K562 (cell line): ENCODE results near the gene PPP1R16B. TPM values are rescaled to one million over a fixed set of nuclear protein-coding genes. Genes with fewer than 3 reads are reported as not detected.

Experiments
- BRD4 ChIP-seq: fragments of 200-600 bp; sonication (generic); IDR thresholded peaks from 2 replicates; pipeline ENCODE4 v1.6.1; 2017; ENCODE audit warnings: inconsistent platforms
- C11orf30 ChIP-seq: fragments of 450-650 bp; IDR thresholded peaks from 2 replicates; pipeline ENCODE4 v1.6.1; 2016; ENCODE audit warnings: low read depth, mild to moderate bottlenecking
- CHD4 ChIP-seq: fragments of 200-600 bp; sonication (generic); IDR thresholded peaks from 3 replicates; pipeline ENCODE4 v1.6.1; 2012; ENCODE audit warnings: low read depth, mild to moderate bottlenecking, mixed read lengths, low read length, inconsistent platforms; ENCODE audit not compliant: insufficient read depth, insufficient replicate concordance, poor library complexity, severe bottlenecking
- DNMT1 ChIP-seq: fragments of 450-650 bp; IDR thresholded peaks from 2 replicates; pipeline ENCODE4 v1.6.1; 2016; ENCODE audit warnings: antibody characterized with exemption, mild to moderate bottlenecking
- HES1 ChIP-seq: fragments of 450-650 bp; IDR thresholded peaks from 2 replicates; pipeline ENCODE4 v1.6.1; 2016; ENCODE audit warnings: low read depth, mild to moderate bottlenecking, moderate library complexity
- MECOM ChIP-seq: fragments of 250-450 bp; sonication (Bioruptor Pico); IDR thresholded peaks from 2 replicates; pipeline ENCODE4 v1.8.0; 2022; ENCODE audit warnings: inconsistent platforms
- MXI1 ChIP-seq: IDR thresholded peaks from 2 replicates; pipeline ENCODE4 v1.6.1; 2011; ENCODE audit warnings: low read depth, mild to moderate bottlenecking, improper control_type of control experiment, low read length
- NRF1 ChIP-seq, 2 experiments: fragments of 450-650 bp; IDR thresholded peaks in 1 of 2; conservative IDR thresholded peaks in 1 of 2; 2 replicates each; pipeline ENCODE4 v1.6.1; 2014; ENCODE audit warnings: mild to moderate bottlenecking in 2 of 2
- NUFIP1 ChIP-seq: fragments of 450-650 bp; IDR thresholded peaks from 2 replicates; pipeline ENCODE4 v1.6.1; 2018; ENCODE audit not compliant: partially characterized antibody
- PATZ1 ChIP-seq: fragments of 250-450 bp; sonication (Bioruptor Pico); IDR thresholded peaks from 2 replicates; pipeline ENCODE4 v1.5.0; 2020; ENCODE audit warnings: mild to moderate bottlenecking, borderline replicate concordance
- POLR2AphosphoS5 ChIP-seq: IDR thresholded peaks from 2 replicates; pipeline ENCODE4 v1.6.1; 2011; ENCODE audit warnings: mild to moderate bottlenecking, low read depth, low read length, moderate library complexity; ENCODE audit not compliant: control insufficient read depth, insufficient read depth
- PURB ChIP-seq: sonication (generic); formaldehyde crosslinking; IDR thresholded peaks from 2 replicates; pipeline ENCODE4 v1.9.0; 2021; ENCODE audit warnings: low read depth, mild to moderate bottlenecking, missing genetic modification reagents
- SIRT6 ChIP-seq: IDR thresholded peaks from one replicate; pipeline ENCODE4 v1.6.1; 2012; ENCODE audit warnings: low read depth, mild to moderate bottlenecking, control low read depth, inconsistent platforms, low read length, moderate library complexity
- SMARCA4 ChIP-seq: fragments of 450-650 bp; IDR thresholded peaks from 2 replicates; pipeline ENCODE4 v1.6.1; 2016
- SPI1 ChIP-seq: IDR thresholded peaks from 2 replicates; pipeline ENCODE4 v1.6.1; 2011; ENCODE audit warnings: low read depth, low read length, control low read depth, borderline replicate concordance
- SRF ChIP-seq, 2 experiments: fragments of 250-450, 450-650 bp in 1 of 2; sonication (Bioruptor Pico) in 1 of 2; sonication (generic) in 1 of 2; formaldehyde crosslinking; IDR thresholded peaks; 2 replicates each; pipeline versions ENCODE4 v1.5.0 to v1.5.1; 2020 to 2022; ENCODE audit warnings: mild to moderate bottlenecking in 1 of 2, missing genetic modification reagents in 1 of 2
- TOE1 ChIP-seq, 2 experiments: fragments of 450-650 bp in 1 of 2; sonication (generic) in 1 of 2; formaldehyde crosslinking in 1 of 2; IDR thresholded peaks; 2 replicates each; pipeline versions ENCODE4 v1.7.1 to v1.8.0; 2016 to 2022; ENCODE audit warnings: borderline replicate concordance in 2 of 2, mild to moderate bottlenecking in 2 of 2, antibody characterized with exemption in 1 of 2, inconsistent platforms in 1 of 2, low read depth in 1 of 2, missing genetic modification reagents in 1 of 2, moderate library complexity in 1 of 2
- USF1 ChIP-seq: sonication (generic); formaldehyde crosslinking; IDR thresholded peaks from 2 replicates; pipeline ENCODE4 v1.9.0; 2022; ENCODE audit warnings: mild to moderate bottlenecking, missing genetic modification reagents
- ZBTB49 ChIP-seq: sonication (generic); formaldehyde crosslinking; IDR thresholded peaks from 2 replicates; pipeline ENCODE4 v1.8.0; 2022; ENCODE audit warnings: missing genetic modification reagents, mild to moderate bottlenecking, borderline replicate concordance
- ZHX1 ChIP-seq: fragments of 150-350 bp; conservative IDR thresholded peaks from 2 replicates; pipeline ENCODE4 v1.6.1; 2014; ENCODE audit warnings: low read length
- polyA plus RNA-seq, 8 experiments: library from polyadenylated mRNA; depleted of rRNA in 4 of 8; stranded (reverse) in 5 of 8; unstranded in 3 of 8; fragments of >200 nt; fragmentation: Nextera tagmentation in 2 of 8; fragmentation: Illumina TruSeq in 1 of 8; extraction: Ambion mirVana in 2 of 8; extraction: Trizol in 1 of 8; gene quantifications; 2 replicates each; pipeline versions ENCODE4 v1.2.1 to v1.2.3, GENCODE V29; 2011 to 2014; ENCODE audit warnings: inconsistent platforms in 1 of 8, missing spikeins in 1 of 8
- total RNA-seq, 7 experiments: library from RNA; depleted of rRNA in 6 of 7; stranded (reverse); fragments of >200 nt in 6 of 7; fragmentation: Illumina TruSeq in 2 of 7; extraction: Trizol in 2 of 7; gene quantifications; 2 replicates each; pipeline versions ENCODE4 v1.2.1 to v1.2.3, GENCODE V29; 2011 to 2021; ENCODE audit warnings: low replicate concordance in 1 of 7

PPP1R16B gene
- total and polyA plus RNA-seq, 9 of the 15 experiments (the other 6 are each of a cell fraction or from before 2014, with no cell fraction given): 1.5 to 11.5 (median 6.8) TPM

- TF ChIP-seq PATZ1 (CRISPR knock-in tag) (no peak), MECOM (CRISPR knock-in tag) (no peak), ZHX1 (no peak), CHD4 (no peak), DNMT1 (no peak), SMARCA4 (peak; percentile 90), BRD4 (no peak), HES1 (peak; percentile 49; the same call in 1 of the 2 replicates), TOE1 (IDR thresholded peaks at IDR 0.05; ENCODE audit: borderline replicate concordance) (peak; percentile 37; the same call in 1 of the 2 replicates), TOE1 (CRISPR knock-in tag; IDR thresholded peaks at IDR 0.05; ENCODE audit: borderline replicate concordance, low read depth) (no peak), SIRT6 (no peak), MXI1 (no peak), NRF1 (conservative IDR thresholded peaks at IDR 0.05 in 1 of 2, IDR thresholded peaks at IDR 0.05 in 1 of 2) (no peak), C11orf30 (peak; percentile 100), USF1 (no peak), PURB (CRISPR knock-in tag) (no peak), SRF (CRISPR knock-in tag; IDR thresholded peaks at IDR 0.05) (no peak), ZBTB49 (no peak), NUFIP1 (no peak), SPI1 (no peak), POLR2AphosphoS5 (no peak)
These were observed 49.2 kb downstream of the PPP1R16B start (continued) for GRCh38 chr20:38854654-38855066.
